ENCODE measurements around the gene CDK19. TPM values are rescaled to one million over a fixed set of nuclear protein-coding genes. Genes with fewer than 3 reads are reported as not detected.

The CDK19 gene
- total and polyA plus RNA-seq, 2 of the 13 experiments (the other 11 are each of a cell fraction or from before 2014, with no cell fraction given): 13.4 to 27.0 TPM

DNA sequence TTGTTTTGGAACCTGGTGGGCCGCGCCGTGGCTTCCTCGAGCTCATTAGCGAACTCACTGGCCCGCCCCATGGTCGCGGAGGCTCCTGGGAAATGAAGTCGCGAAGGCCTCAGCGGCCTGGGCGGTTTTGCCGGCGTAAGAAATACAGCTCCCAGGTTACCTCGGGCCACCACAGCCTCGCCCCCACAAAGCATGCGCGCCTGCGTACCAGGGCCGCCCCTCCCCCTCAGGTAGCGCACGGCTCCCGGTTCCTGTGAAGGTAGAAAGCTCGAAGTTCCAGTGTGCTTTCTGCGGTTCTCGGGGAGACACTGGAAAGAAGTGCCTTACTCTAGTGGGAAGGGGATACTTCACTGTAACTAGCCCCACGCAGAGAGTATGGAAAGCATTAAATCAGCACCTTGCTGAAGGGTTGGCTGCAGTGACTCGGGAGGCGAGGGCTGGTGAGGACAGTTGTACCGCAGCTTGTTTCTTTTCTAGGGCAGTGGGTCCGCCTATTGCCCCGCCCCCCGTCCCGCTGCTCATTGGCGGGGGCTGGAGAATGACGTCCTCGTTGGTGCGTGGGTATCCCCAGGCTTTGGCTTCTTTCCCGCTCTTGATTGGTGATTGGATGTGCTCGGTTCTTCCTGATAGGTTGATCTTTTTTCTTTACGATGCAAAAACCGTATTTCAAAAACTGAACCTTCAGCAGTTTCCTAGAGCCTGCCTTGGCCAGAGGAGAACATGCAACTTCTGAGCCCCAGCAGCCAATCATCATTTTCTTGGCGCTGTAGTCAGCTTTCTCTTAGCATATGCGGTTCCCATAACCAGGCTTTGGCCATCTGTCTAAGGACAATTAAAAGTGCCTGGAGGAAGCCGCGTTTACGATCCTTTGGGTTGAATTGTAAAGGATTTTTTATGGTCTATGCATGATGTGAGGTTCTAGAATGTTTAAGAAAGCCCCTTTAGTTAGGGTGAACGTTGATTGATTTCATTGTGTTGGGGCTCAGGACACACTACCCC is at the start of gene CDK19 (continued):
- no peak for TF ChIP-seq ZNF746 (CRISPR knock-in tag; IDR thresholded peaks at IDR 0.05)
- TF ChIP-seq ZFP91 (CRISPR knock-in tag; IDR thresholded peaks at IDR 0.05; ENCODE audit: borderline replicate concordance): peak; percentile 89
- no peak for TF ChIP-seq CEBPZ (IDR thresholded peaks at IDR 0.05; ENCODE audit: low read length)
- TF ChIP-seq MED1 (CRISPR knock-in tag; IDR thresholded peaks at IDR 0.05): peak; percentile 55
- TF ChIP-seq ZNF569 (CRISPR knock-in tag; IDR thresholded peaks at IDR 0.05; ENCODE audit: borderline replicate concordance): no peak
- no peak for TF ChIP-seq POLR2AphosphoS2 (IDR thresholded peaks at IDR 0.05; ENCODE audit: low read depth, low read length)
- TF ChIP-seq ZKSCAN1 (IDR thresholded peaks at IDR 0.05; ENCODE audit: low read length): peak; percentile 40; the same call in 1 of the 2 replicates
- no peak for TF ChIP-seq MED8 (CRISPR knock-in tag; IDR thresholded peaks at IDR 0.05; ENCODE audit: insufficient replicate concordance)
- no peak; the same call in 1 of the 2 replicates for TF ChIP-seq KLF9 (CRISPR knock-in tag; IDR thresholded peaks at IDR 0.05; ENCODE audit: low read depth)
- peak; percentile 95 for TF ChIP-seq RFXAP (CRISPR knock-in tag; IDR thresholded peaks at IDR 0.05; ENCODE audit: borderline replicate concordance)
- no peak for TF ChIP-seq ZNF264 (CRISPR knock-in tag; IDR thresholded peaks at IDR 0.05)
- TF ChIP-seq MEF2D (CRISPR knock-in tag; IDR thresholded peaks at IDR 0.05): peak; percentile 84; the same call in 1 of the 2 replicates
- peak; percentile 93 for TF ChIP-seq ZNF724P (CRISPR knock-in tag; IDR thresholded peaks at IDR 0.05; ENCODE audit: borderline replicate concordance)
- TF ChIP-seq, protein P1, sequence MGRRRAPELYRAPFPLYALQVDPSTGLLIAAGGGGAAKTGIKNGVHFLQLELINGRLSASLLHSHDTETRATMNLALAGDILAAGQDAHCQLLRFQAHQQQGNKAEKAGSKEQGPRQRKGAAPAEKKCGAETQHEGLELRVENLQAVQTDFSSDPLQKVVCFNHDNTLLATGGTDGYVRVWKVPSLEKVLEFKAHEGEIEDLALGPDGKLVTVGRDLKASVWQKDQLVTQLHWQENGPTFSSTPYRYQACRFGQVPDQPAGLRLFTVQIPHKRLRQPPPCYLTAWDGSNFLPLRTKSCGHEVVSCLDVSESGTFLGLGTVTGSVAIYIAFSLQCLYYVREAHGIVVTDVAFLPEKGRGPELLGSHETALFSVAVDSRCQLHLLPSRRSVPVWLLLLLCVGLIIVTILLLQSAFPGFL (CRISPR knock-in tag; IDR thresholded peaks at IDR 0.05): peak; percentile 16; the same call in 1 of the 2 replicates
- TF ChIP-seq, protein P2, sequence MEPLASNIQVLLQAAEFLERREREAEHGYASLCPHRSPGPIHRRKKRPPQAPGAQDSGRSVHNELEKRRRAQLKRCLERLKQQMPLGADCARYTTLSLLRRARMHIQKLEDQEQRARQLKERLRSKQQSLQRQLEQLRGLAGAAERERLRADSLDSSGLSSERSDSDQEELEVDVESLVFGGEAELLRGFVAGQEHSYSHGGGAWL (CRISPR knock-in tag; IDR thresholded peaks at IDR 0.05): no peak; the same call in 1 of the 2 replicates
- TF ChIP-seq ZNF430 (CRISPR knock-in tag; IDR thresholded peaks at IDR 0.05): no peak
- peak; percentile 82 for TF ChIP-seq TAF1 (CRISPR knock-in tag; IDR thresholded peaks at IDR 0.05)
- no peak for TF ChIP-seq SKI (IDR thresholded peaks at IDR 0.05; ENCODE audit: partially characterized antibody)
- no peak for TF ChIP-seq HOXA9 (CRISPR knock-in tag; IDR thresholded peaks at IDR 0.05; ENCODE audit: borderline replicate concordance)
- TF ChIP-seq SP140L (CRISPR knock-in tag; IDR thresholded peaks at IDR 0.05; ENCODE audit: borderline replicate concordance): 0 out of 2 replicates have a peak, but pooled peaks have one; percentile 39
- peak; percentile 88 for TF ChIP-seq ATF1 (CRISPR knock-in tag; IDR thresholded peaks at IDR 0.05)
- TF ChIP-seq, protein P3, sequence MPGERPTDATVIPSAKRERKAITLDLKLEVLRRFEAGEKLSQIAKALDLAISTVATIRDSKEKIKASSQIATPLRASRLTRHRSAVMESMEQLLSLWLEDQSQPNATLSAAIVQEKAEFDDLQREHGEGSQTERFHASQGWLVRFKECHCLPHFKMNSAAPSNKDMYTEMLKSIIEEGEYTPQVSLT (CRISPR knock-in tag; IDR thresholded peaks at IDR 0.05; ENCODE audit: borderline replicate concordance, low read depth): no peak

Measured in HepG2 (cell line).